ENCODE data around the gene ERH.

The ERH gene

DNA sequence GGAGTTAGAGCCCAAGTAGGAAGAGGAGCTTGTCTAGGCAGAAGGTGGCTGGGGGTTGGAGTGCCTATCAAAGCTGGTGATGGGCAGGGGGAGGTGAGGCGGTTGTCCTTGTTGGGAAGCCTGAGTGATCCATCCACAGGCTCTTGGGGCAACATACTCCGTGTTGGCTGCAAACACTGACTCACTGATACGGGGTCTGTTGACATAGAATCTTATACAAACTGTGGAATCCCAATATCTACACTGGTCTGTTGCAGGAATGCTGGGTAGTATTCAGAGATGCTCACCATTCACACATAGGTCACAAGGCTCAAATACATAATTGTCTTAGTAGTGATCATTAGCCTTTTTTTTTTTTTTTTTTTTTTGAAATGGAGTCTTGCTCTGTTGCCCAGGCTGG, 26.0 kb downstream of the ERH start:
- Mint-ChIP-seq H3K4me1 (peaks cover 12% of the 10 kb centered on the region), H3K27ac (no peak overlapping the region), H3K9me3 (no peaks in the 10 kb centered on the region)

DNA sequence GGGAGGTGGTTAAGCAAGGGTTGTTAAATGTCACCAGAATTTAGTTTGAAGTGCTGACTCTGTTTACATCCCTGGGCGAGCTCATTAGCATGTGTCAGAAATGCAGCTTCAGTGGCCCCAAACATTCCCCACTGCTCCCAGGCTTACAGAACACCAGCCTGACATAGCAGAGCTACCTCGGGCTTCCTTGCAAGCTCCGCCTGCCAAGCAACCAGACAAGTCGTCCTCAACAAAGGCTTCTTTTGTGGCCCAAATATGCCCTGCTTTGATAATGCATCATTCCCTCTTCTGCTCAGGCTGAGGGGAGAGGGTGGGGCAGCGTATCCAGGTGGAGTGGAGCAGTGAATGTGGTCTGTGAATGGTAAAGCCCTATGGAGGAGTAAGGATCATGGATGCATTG, 28.0 kb downstream of the ERH start:
- Mint-ChIP-seq H3K4me1 (peaks cover 12% of the 10 kb centered on the region), H3K36me3 (no peaks in the 10 kb centered on the region), H3K9me3 (no peaks in the 10 kb centered on the region), H3K27ac (no peak overlapping the region), H3K4me3 (no peak overlapping the region)
- DNase-seq (ENCODE audit: low spot score in 2 of 2), result no peak
- no peak for ATAC-seq

More for the DNA sequence above, 26.0 kb downstream of the ERH start:
- ATAC-seq (no peak), DNase-seq (ENCODE audit: low spot score in 2 of 2) (no peak)
- peaks cover 20% of the 10 kb centered on the region for H3K36me3 Mint-ChIP-seq
- H3K4me3 Mint-ChIP-seq, result no peak overlapping the region

DNA sequence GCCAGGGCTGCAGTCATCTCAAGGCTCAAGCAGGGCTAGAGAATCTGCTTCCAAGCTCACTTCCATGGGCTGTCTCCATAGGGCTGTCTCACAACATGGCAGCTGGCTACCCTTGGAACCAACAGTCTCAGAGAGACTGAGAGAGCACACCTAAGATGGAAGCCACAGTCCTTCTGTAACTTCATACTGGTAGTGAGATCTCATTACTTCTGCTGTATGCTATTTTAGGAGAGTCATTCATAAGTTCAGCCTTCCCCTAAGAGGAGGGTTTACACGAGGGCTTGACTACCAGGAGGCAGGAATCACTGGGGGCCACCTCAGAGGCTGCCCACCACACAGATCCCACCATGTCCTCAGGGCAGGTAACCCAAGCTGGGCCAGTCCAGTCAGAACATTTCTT, 29.7 kb downstream of the ERH start:
- Mint-ChIP-seq H3K27ac (peak overlapping the region; percentile 6), H3K9me3 (no peaks in the 10 kb centered on the region), H3K4me3 (no peak overlapping the region), H3K36me3 (no peaks in the 10 kb centered on the region), H3K4me1 (peaks cover under 1% of the 10 kb centered on the region)
- ATAC-seq, result peak; percentile 24
- no peak for DNase-seq (ENCODE audit: low spot score in 2 of 2)

DNA sequence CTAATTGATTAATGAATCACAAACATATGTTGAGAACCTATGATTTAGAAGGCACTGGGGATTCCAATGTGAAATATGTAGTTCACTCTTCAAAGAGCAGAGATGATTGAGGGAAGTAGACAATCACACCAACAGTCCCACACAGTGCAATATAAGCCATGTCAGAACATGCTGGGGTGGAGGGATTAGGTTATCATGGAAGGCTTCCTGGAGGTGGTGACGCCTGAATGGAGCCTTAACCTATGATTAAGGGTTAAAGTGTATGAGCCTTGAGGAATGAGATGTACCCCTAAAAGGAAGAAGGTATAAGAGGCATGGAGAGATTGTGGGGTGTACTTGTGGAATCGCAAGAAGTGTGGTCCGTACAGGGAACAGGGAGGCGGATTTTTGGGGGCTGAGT, 31.3 kb downstream of the ERH start:
- Mint-ChIP-seq H3K36me3 (no peaks in the 10 kb centered on the region), H3K4me3 (no peak overlapping the region), H3K4me1 (no peaks in the 10 kb centered on the region), H3K9me3 (no peaks in the 10 kb centered on the region), H3K27ac (no peak overlapping the region)
- DNase-seq (ENCODE audit: low spot score in 2 of 2), result no peak
- ATAC-seq, result no peak

DNA sequence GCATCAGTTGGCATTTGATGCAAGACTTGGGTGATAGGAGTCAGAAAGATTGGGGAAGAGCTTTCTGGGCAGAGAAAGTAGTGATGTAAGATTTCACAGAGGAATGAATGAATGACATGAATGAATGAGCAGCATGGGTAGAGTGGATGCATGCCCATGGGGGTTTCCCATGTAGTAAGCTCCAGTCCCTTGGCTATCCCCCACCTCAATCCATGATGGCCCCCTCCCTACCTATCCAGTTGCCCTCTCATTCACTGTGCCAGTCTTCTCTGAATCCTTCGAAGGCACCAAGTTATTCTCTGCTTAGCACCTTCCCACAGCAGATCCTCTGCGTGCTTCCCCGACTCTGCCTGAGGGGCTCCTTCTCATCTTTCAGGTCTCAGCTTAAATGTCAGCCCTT, 32.0 kb downstream of the ERH start:
- no peak for ATAC-seq
- no peak for DNase-seq (ENCODE audit: low spot score in 2 of 2)
- Mint-ChIP-seq H3K9me3 (no peaks in the 10 kb centered on the region), H3K27ac (no peak overlapping the region), H3K4me3 (no peak overlapping the region), H3K36me3 (no peaks in the 10 kb centered on the region), H3K4me1 (no peaks in the 10 kb centered on the region)

DNA sequence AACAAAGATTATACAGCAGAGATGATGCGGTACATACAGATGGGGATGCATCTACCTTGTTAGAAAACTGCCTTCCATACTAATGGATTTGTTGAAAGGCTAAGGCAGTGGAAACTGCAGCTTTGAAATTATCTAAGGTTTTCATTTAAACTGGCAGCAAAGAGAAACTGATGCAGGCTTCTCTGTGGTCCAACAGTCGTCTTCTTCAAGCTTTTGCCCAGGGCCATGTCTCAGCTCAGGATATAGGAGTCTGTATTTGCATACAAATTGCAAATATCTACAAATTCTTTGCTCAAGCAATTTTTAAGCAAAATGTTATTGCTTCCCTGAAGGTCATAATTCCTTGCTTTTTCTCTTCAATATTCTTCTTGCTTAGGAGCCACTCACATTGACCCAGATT, 33.7 kb downstream of the ERH start:
- H3K27ac Mint-ChIP-seq, result no peak overlapping the region
- DNase-seq (ENCODE audit: low spot score in 2 of 2), result no peak
- no peaks in the 10 kb centered on the region for H3K9me3 Mint-ChIP-seq
- no peaks in the 10 kb centered on the region for H3K4me1 Mint-ChIP-seq
- H3K4me3 Mint-ChIP-seq, result no peak overlapping the region
- no peaks in the 10 kb centered on the region for H3K36me3 Mint-ChIP-seq
- ATAC-seq, result no peak

DNA sequence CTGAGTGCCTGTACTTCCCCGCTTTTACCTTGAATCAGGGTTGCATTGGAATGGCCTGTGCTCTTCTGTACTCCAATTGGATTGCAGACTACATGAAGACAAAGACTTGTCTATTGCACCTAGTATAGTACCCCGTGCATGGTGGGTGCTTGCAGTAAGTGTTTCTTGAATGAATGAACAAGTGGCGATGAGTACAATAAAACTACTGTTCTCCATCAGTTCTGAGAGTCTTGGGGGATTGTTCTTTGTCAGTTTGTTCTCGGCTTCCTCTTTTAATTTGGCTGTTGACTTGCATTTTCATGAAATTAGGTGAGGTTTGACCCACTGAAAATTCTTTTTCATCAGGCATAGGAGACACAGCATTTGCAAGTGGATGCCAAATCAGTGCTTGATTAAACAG, 34.1 kb downstream of the ERH start:
- peaks cover 3% of the 10 kb centered on the region for H3K4me1 Mint-ChIP-seq
- H3K4me3 Mint-ChIP-seq, result no peak overlapping the region
- ATAC-seq (no peak), DNase-seq (ENCODE audit: low spot score in 2 of 2) (no peak)
- no peaks in the 10 kb centered on the region for H3K9me3 Mint-ChIP-seq
- H3K36me3 Mint-ChIP-seq, result no peaks in the 10 kb centered on the region
- no peak overlapping the region for H3K27ac Mint-ChIP-seq

DNA sequence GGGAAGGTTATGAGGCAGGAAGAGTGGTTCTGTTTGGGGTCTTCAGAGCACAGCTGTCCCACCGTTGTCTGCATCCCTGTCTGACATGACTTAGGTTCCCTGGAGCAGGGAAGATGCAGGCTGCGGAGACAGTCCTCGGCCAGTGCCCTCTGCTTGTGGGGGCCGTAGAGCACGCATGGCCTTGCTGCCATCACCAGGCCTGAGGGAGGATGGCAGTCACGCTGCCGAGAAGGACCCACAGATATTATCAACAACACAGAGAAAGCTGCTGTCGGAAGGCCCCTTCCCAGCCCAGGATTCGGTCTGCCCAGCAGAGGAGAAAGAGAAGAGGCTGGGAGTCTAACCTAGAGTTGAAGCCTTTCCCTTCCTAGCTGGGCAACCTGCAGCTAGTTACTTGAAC, 35.0 kb downstream of the ERH start:
- no peak overlapping the region for H3K27ac Mint-ChIP-seq
- H3K4me3 Mint-ChIP-seq, result no peak overlapping the region
- H3K36me3 Mint-ChIP-seq, result no peaks in the 10 kb centered on the region
- no peaks in the 10 kb centered on the region for H3K9me3 Mint-ChIP-seq
- no peak for DNase-seq (ENCODE audit: low spot score in 2 of 2)
- no peak for ATAC-seq
- peaks cover 12% of the 10 kb centered on the region for H3K4me1 Mint-ChIP-seq

DNA sequence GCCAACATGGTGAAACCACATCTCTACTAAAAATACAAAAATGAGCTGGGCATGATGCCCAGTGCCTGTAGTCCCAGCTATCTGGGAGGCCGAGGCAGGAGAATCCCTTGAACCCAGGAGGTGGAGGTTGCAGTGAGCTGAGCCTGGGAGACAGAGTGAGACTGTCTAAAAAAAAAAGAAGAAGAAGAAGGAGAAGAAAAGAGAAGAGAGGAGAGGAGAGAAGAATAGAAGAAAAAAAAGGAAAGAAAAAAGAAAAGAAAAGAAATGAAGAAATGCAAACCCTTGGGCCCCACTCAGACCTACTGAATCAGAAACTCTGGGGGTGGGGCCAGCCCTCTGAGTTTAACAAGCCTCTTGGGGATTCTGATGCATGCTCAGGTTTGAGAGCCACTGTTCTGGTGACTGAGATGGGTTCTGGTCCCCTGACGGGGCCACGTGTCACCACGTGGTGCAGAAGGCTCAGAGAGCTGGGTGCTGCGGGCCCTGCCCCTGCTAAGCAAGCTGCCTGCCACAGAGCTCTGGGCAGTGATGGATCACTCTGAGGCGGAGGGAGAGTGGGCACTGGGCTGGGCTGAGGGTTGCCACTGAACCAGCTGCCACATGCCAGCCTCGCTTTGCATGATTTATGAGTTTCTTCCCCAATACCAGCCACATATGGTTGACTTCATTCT, 37.5 kb downstream of the ERH start:
- ATAC-seq (peak; percentile 31), DNase-seq (ENCODE audit: low spot score in 2 of 2) (no peak)
- Mint-ChIP-seq H3K36me3 (no peaks in the 10 kb centered on the region), H3K4me1 (peaks cover 17% of the 10 kb centered on the region), H3K27ac (no peak overlapping the region), H3K4me3 (no peak overlapping the region), H3K9me3 (no peaks in the 10 kb centered on the region)

DNA sequence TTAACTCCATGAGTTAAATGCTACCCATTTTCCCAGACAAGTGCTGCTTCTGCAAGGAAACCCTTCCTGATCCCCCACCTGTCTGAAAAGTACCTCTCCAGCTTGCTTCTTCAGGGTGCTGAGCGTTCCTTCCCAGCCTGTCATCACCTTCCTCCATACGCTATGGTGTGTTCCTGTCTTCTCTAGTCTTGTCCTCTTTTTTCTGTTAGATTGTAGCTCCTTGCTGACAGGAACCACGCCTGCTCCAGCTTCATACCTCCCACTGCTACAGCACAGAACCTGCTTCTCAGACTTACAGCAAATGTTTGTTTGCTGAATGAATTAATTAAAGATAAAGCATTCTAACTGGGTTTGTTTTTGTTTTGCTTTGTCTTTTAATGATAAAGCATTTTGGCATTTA, 39.1 kb downstream of the ERH start:
- Mint-ChIP-seq H3K36me3 (no peaks in the 10 kb centered on the region), H3K27ac (peak overlapping the region; percentile 10), H3K9me3 (no peaks in the 10 kb centered on the region), H3K4me3 (no peak overlapping the region), H3K4me1 (peaks cover 33% of the 10 kb centered on the region)
- DNase-seq (ENCODE audit: low spot score in 2 of 2) (no peak), ATAC-seq (no peak)

DNA sequence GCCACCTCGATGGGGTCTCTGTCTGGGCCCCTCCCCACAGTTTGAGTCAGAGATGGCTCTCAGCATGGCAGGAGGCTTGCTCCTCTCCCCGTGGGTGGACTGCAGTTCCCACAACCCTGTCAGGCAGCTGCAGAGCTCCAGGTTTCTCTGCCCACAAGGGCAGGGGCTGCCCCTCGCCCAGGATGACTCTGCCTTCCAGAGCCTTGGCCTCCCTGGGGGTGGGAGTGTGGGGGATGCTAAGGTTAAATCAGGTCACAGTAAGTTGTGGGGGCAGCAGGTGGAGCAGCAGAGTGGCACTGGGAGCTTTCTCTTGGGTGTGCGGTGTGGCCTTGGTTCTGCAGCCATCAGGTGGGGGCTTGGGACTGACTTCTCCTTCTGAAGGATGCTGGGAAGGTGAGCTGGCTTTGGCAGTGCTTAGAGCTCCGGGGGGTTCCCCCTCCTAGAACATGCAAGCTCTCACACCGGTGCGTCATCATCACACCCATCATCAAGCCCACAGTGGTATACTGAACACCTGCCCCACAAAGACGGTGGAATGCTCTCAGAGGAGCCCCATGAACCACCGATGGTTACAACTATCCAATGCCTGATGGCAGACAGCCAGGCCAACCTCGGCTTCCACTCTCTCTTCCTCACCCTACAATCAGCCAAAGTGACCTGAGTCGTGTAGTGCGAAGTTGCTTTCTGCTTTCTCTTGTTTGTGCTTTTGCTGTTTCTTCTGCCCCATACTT, 39.7 kb downstream of the ERH start:
- Mint-ChIP-seq H3K4me3 (no peak overlapping the region), H3K27ac (peak overlapping the region; percentile 53), H3K36me3 (no peaks in the 10 kb centered on the region), H3K9me3 (no peaks in the 10 kb centered on the region), H3K4me1 (peaks cover 37% of the 10 kb centered on the region)
- ATAC-seq (peak; percentile 85), DNase-seq (ENCODE audit: low spot score in 2 of 2) (no peak)

DNA sequence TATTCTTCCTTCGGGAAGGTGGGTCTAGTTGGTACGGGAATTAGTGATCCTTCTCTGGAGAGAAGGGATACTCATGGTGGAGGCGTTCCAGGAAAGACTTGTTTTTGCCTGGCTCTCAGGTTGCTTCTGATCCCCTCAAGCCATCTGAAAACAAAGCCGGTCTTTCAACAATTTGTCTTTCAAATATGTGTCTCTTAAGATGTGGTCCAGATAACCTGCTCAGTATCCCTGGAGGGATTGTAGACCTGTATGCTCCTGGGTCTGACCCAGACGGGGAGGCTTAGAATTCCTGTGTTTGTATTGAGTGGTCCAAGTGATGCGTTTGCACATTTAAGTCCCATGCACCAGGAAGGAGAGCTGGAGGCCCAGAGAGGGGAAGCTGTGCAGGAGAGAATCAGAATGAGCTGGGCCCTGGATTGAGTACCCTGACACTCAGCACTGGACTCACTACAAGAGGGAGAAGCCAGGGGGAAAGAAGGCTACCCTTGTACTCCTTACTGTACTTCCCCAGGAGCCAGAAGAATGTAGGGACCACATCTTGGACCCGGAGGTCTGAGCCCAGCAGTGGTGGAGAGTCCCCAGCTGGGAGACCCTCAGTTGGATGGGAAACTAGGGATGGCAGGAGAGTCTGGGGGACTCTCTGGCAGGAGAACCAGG, 40.4 kb downstream of the ERH start:
- Mint-ChIP-seq H3K9me3 (no peaks in the 10 kb centered on the region), H3K36me3 (no peaks in the 10 kb centered on the region), H3K4me1 (peaks cover 37% of the 10 kb centered on the region), H3K27ac (peak overlapping the region; percentile 53), H3K4me3 (no peak overlapping the region)
- DNase-seq (ENCODE audit: low spot score in 2 of 2) (no peak), ATAC-seq (no peak)

DNA sequence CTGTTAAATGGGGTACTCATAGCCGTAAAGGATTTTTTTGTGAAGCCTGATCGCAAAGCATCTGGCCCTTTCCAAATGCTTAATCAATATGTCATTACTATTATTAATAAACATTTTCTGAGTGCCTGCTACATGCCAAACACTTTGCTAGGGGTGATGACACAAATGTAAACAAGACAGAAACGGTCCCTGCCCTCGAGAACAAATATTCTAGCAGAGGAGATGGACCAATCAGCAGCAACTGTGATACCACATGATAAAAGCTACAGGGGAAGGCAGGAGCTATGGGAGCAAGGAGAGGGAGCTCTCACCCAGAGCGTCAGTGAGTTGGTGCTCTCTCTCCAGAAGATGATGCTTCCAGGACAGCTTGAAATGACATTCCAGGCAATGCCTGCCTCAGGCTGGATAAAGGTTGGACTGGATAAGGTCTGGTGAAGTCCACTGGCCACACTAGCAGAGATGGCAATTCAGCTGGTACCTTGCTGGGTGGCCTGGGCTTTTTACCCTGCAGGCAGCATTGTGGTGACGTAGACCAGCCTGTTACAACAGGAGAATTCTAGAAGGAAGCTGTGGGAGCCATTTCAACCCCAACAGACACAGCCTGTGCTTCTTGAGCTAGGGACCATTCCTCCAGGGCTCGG, 41.1 kb downstream of the ERH start:
- peaks cover 37% of the 10 kb centered on the region for H3K4me1 Mint-ChIP-seq

DNA sequence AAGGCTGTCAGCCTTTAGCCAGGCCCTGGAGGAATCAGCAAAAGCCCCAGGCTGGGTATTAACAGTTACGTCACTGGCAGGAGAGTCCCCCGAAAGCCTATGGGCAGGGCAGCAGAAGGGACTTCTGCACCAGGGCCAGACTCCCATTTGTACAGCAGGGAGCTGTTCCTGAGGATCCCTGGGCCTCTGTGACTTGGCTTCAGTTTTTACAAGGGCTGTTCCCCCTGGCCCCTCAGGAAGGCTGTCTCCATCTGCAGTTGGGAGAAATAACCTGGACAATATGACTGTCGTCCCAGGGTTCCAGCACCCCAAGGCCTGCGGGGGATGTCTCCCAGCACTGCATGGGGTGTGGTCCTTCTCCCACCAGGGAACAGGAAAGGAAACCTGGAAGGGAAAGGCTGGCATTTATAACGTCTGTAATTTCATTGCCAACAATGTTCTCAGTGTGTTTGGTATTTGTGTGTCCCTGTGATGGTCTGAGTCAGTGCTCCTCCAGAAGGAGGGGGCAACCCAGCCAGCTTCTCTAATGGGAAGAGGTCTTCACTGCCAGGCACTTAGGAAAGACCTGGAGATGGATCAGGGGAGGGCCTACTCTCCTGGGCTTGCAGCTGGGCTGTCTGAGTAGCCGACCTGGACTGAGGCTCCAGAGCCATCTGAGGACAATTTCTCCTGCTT, 42.4 kb downstream of the ERH start:
- ATAC-seq, result no peak
- H3K9me3 Mint-ChIP-seq, result no peaks in the 10 kb centered on the region
- H3K36me3 Mint-ChIP-seq, result no peaks in the 10 kb centered on the region
- H3K4me1 Mint-ChIP-seq, result peaks cover 37% of the 10 kb centered on the region
- H3K27ac Mint-ChIP-seq, result peak overlapping the region; percentile 94
- no peak for DNase-seq (ENCODE audit: low spot score in 2 of 2)
- no peak overlapping the region for H3K4me3 Mint-ChIP-seq

More for the DNA sequence above, 41.1 kb downstream of the ERH start:
- Mint-ChIP-seq H3K4me3 (no peak overlapping the region), H3K9me3 (no peaks in the 10 kb centered on the region), H3K36me3 (no peaks in the 10 kb centered on the region), H3K27ac (no peak overlapping the region)
- ATAC-seq (no peak), DNase-seq (ENCODE audit: low spot score in 2 of 2) (no peak)

DNA sequence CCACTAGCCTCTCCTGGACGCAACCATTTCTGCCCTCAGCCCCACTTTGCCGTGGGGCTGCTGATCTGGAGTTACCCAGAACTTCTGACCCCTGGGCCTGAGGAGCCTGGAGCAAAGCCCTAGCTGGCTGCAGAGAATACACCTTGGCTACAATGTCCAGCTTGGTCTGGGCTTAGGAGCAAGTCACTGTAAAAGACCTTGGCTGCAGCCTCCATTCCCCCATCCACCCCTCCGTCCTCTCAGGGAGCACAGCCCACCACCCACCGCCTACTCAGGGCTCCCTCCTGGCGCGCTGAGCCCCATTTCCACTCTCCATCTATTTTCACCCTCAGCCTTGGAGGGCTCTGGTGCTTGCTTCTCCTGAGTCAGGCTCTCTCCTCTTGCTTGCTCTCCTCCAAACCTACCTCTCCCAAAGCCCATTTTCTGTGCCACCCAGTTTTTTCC, 42.9 kb downstream of the ERH start:
- no peak for ATAC-seq
- no peak for DNase-seq (ENCODE audit: low spot score in 2 of 2)
- no peaks in the 10 kb centered on the region for H3K9me3 Mint-ChIP-seq
- peak overlapping the region; percentile 94 for H3K27ac Mint-ChIP-seq
- peak overlapping the region; percentile 44 for H3K4me3 Mint-ChIP-seq
- peaks cover 37% of the 10 kb centered on the region for H3K4me1 Mint-ChIP-seq
- H3K36me3 Mint-ChIP-seq, result no peaks in the 10 kb centered on the region

All from stimulated activated effector memory CD8-positive, alpha-beta T cell treated with anti-CD3 and anti-CD28 coated beads, Interleukin-12 subunit alpha, Interleukin-12 subunit beta, amount 100 ng/mL, for 72 hours (primary cell).